ENCODE measurements around the gene NTN3.

NTN3 gene

GRCh38 chr16:2500918-2501750 lies 30.0 kb downstream of the NTN3 start:
- peak; percentile 96 for TF ChIP-seq CTCF (IDR thresholded peaks at IDR 0.05; ENCODE audit: extremely low read depth, missing control alignments)
- peak; percentile 89 for DNase-seq (ENCODE audit: low spot score)

GRCh38 chr16:2501946-2502895 lies 31.1 kb downstream of the NTN3 start:
- DNase-seq (ENCODE audit: low spot score) = no peak
- TF ChIP-seq CTCF (IDR thresholded peaks at IDR 0.05; ENCODE audit: extremely low read depth, missing control alignments) = no peak

- no peak for TF ChIP-seq CTCF (IDR thresholded peaks at IDR 0.05; ENCODE audit: extremely low read depth, missing control alignments)
- no peak for DNase-seq (ENCODE audit: low spot score)
Observed at GRCh38 chr16:2505695-2506094, 34.6 kb downstream of the NTN3 start.

GRCh38 chr16:2507052-2507659 lies 36.1 kb downstream of the NTN3 start:
- no peak for TF ChIP-seq CTCF (IDR thresholded peaks at IDR 0.05; ENCODE audit: extremely low read depth, missing control alignments)
- DNase-seq (ENCODE audit: low spot score) = peak; percentile 75

- DNase-seq (ENCODE audit: low spot score) = no peak
- TF ChIP-seq CTCF (IDR thresholded peaks at IDR 0.05; ENCODE audit: extremely low read depth, missing control alignments) = no peak
Observed at GRCh38 chr16:2507665-2508064, 36.6 kb downstream of the NTN3 start.

- DNase-seq (ENCODE audit: low spot score) = no peak
- TF ChIP-seq CTCF (IDR thresholded peaks at IDR 0.05; ENCODE audit: extremely low read depth, missing control alignments) = no peak
Observed at GRCh38 chr16:2508722-2509400, 37.8 kb downstream of the NTN3 start.
